Mesothelial cell of epicardium (in vitro differentiated cells): ENCODE measurements around the gene APLP1. TPM values are rescaled to one million over a fixed set of nuclear protein-coding genes. Genes with fewer than 3 reads are reported as not detected.

ENCODE experiments used
- DNase-seq, 2 experiments: peaks; one replicate each; pipeline ENCODE4 v3.0.0; 2021; ENCODE audit warnings: low spot score in 2 of 2; ENCODE audit not compliant: unreplicated experiment in 2 of 2
- H3K27ac Mint-ChIP-seq: 2 replicates; pipeline ENCODE4 v1.8.0; 2021; ENCODE audit warnings: mixed read lengths
- H3K27me3 Mint-ChIP-seq: 2 replicates; pipeline ENCODE4 v1.8.0; 2021; ENCODE audit warnings: low read depth, mixed read lengths
- H3K36me3 Mint-ChIP-seq: 2 replicates; pipeline ENCODE4 v1.8.0; 2021; ENCODE audit warnings: mixed read lengths
- H3K4me1 Mint-ChIP-seq: 2 replicates; pipeline ENCODE4 v1.8.0; 2021; ENCODE audit warnings: mixed read lengths
- H3K4me3 Mint-ChIP-seq: 2 replicates; pipeline ENCODE4 v1.8.0; 2021; ENCODE audit warnings: mild to moderate bottlenecking, moderate library complexity, mixed read lengths
- H3K9me3 Mint-ChIP-seq: 2 replicates; pipeline ENCODE4 v1.8.0; 2021; ENCODE audit warnings: mixed read lengths
- total RNA-seq: library from RNA; stranded (reverse); gene quantifications from 3 replicates; pipeline ENCODE4 v1.2.1, GENCODE V29; 2021
- TF ChIP-seq, protein P1 (sequence below): fragments of 200-600 bp; sonication (generic); IDR thresholded peaks from one replicate; pipeline ENCODE4 v1.5.0; 2021; ENCODE audit warnings: antibody characterized with exemption; ENCODE audit not compliant: unreplicated experiment

APLP1 gene
- total RNA-seq, 1 donor from 2014 or later, result 137 TPM

GRCh38 chr19:35911790-35912189 is 43.4 kb downstream of the APLP1 start:
- Mint-ChIP-seq H3K27ac (no peak overlapping the region), H3K9me3 (no peaks in the 10 kb centered on the region), H3K4me1 (no peaks in the 10 kb centered on the region), H3K27me3 (peaks cover 1% of the 10 kb centered on the region), H3K4me3 (no peak overlapping the region), H3K36me3 (no peaks in the 10 kb centered on the region)
- TF ChIP-seq, protein P1, sequence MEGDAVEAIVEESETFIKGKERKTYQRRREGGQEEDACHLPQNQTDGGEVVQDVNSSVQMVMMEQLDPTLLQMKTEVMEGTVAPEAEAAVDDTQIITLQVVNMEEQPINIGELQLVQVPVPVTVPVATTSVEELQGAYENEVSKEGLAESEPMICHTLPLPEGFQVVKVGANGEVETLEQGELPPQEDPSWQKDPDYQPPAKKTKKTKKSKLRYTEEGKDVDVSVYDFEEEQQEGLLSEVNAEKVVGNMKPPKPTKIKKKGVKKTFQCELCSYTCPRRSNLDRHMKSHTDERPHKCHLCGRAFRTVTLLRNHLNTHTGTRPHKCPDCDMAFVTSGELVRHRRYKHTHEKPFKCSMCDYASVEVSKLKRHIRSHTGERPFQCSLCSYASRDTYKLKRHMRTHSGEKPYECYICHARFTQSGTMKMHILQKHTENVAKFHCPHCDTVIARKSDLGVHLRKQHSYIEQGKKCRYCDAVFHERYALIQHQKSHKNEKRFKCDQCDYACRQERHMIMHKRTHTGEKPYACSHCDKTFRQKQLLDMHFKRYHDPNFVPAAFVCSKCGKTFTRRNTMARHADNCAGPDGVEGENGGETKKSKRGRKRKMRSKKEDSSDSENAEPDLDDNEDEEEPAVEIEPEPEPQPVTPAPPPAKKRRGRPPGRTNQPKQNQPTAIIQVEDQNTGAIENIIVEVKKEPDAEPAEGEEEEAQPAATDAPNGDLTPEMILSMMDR, result no peak
- DNase-seq, result no peak

GRCh38 chr19:35913589-35913988 is 45.2 kb downstream of the APLP1 start:
- Mint-ChIP-seq H3K27ac (no peak overlapping the region), H3K4me1 (no peaks in the 10 kb centered on the region), H3K4me3 (no peak overlapping the region), H3K27me3 (peaks cover 5% of the 10 kb centered on the region), H3K36me3 (no peaks in the 10 kb centered on the region), H3K9me3 (no peaks in the 10 kb centered on the region)
- TF ChIP-seq, protein P1, result no peak
- DNase-seq, result no peak

- TF ChIP-seq, protein P1, result no peak
- DNase-seq, result no peak
- H3K27me3 Mint-ChIP-seq, result peaks cover 7% of the 10 kb centered on the region
- H3K27ac Mint-ChIP-seq, result no peak overlapping the region
- H3K36me3 Mint-ChIP-seq, result no peaks in the 10 kb centered on the region
- H3K4me3 Mint-ChIP-seq, result no peak overlapping the region
- H3K4me1 Mint-ChIP-seq, result no peaks in the 10 kb centered on the region
- H3K9me3 Mint-ChIP-seq, result no peaks in the 10 kb centered on the region
Observed at GRCh38 chr19:35915443-35915842, 47.1 kb downstream of the APLP1 start.

- peaks cover 9% of the 10 kb centered on the region for H3K27me3 Mint-ChIP-seq
- no peak overlapping the region for H3K27ac Mint-ChIP-seq
- H3K9me3 Mint-ChIP-seq, result no peaks in the 10 kb centered on the region
- TF ChIP-seq, protein P1, result no peak
- H3K4me3 Mint-ChIP-seq, result no peak overlapping the region
- DNase-seq, result no peak
- no peaks in the 10 kb centered on the region for H3K4me1 Mint-ChIP-seq
- H3K36me3 Mint-ChIP-seq, result no peaks in the 10 kb centered on the region
Observed at GRCh38 chr19:35919306-35919705, 50.9 kb downstream of the APLP1 start.

- peaks cover 18% of the 10 kb centered on the region for H3K27me3 Mint-ChIP-seq
- no peaks in the 10 kb centered on the region for H3K4me1 Mint-ChIP-seq
- H3K9me3 Mint-ChIP-seq, result peaks cover 10% of the 10 kb centered on the region
- DNase-seq, result no peak
- TF ChIP-seq, protein P1, result no peak
- H3K36me3 Mint-ChIP-seq, result no peaks in the 10 kb centered on the region
- no peak overlapping the region for H3K27ac Mint-ChIP-seq
- no peak overlapping the region for H3K4me3 Mint-ChIP-seq
Observed at GRCh38 chr19:35921012-35921411, 52.6 kb downstream of the APLP1 start.

DNA sequence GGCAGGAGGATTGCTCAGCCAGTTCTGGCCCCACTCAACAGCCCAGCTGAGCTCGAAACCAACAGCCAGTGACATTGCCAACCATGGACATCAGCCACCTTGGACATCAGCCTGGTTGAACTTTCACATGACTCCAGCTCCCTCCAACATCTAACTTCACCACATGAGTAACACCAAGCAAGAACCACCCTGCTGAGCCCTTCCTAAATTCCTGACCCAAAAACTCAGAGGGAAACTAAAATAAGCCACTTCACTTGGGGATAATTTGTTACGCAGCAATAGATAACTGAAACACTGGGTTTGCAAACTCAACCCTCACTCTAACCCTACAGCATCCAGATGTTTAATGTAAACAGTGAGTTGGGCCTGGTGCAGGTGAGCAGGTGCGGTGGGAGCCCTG is 57.1 kb downstream of the APLP1 start:
- Mint-ChIP-seq H3K36me3 (no peaks in the 10 kb centered on the region), H3K27ac (no peak overlapping the region), H3K9me3 (peaks cover 11% of the 10 kb centered on the region), H3K4me1 (no peaks in the 10 kb centered on the region), H3K27me3 (peaks cover 15% of the 10 kb centered on the region), H3K4me3 (no peak overlapping the region)
- TF ChIP-seq, protein P1, result no peak
- no peak for DNase-seq
